ENCODE results near the gene TBC1D9B.

Gene TBC1D9B

DNA sequence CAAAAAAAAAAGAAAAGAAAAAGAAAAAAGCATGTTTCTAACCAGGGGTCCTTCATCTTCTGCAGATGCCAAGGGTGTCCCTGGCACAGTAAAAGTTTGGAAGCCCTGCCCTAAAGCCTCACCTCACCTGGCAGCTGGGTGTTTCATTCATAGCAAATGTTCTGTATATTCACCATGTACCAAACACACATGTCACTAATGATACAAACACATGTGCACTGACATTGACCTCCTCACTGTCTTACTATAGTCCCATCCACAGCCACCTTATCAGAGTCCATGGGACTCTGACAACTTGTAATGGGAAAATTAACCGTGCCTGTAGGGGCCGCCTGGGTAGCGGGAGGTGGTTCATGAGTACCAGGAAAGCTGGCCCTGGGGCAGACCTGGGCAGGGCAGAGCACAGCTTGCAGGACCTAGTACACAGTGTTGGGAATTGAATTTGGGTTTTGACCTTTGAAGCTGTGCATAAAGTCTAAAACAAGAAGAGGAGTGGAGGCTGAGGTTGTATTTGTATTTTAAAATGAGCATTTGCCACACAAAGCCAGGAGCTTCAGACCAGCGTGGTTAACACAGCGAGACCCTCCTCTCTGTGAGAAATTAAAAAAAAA, 94.6 kb downstream of the TBC1D9B start:
- H3K9me3 ChIP-seq (ENCODE audit: control insufficient read depth, insufficient read depth, low read length) = no peaks in the 10 kb centered on the region
- H3K4me3 ChIP-seq (ENCODE audit: low read depth, low read length) = no peak overlapping the region
- H3K4me1 ChIP-seq (ENCODE audit: control insufficient read depth, insufficient read depth, low read length) = peaks cover 4% of the 10 kb centered on the region
- H3K27me3 ChIP-seq (ENCODE audit: control insufficient read depth, insufficient read depth, low read length) = no peaks in the 10 kb centered on the region
- H3K9ac ChIP-seq (ENCODE audit: low read depth, low read length) = no peak overlapping the region
- H3K36me3 ChIP-seq (ENCODE audit: control insufficient read depth, insufficient read depth, low read length) = peaks cover 9% of the 10 kb centered on the region

DNA sequence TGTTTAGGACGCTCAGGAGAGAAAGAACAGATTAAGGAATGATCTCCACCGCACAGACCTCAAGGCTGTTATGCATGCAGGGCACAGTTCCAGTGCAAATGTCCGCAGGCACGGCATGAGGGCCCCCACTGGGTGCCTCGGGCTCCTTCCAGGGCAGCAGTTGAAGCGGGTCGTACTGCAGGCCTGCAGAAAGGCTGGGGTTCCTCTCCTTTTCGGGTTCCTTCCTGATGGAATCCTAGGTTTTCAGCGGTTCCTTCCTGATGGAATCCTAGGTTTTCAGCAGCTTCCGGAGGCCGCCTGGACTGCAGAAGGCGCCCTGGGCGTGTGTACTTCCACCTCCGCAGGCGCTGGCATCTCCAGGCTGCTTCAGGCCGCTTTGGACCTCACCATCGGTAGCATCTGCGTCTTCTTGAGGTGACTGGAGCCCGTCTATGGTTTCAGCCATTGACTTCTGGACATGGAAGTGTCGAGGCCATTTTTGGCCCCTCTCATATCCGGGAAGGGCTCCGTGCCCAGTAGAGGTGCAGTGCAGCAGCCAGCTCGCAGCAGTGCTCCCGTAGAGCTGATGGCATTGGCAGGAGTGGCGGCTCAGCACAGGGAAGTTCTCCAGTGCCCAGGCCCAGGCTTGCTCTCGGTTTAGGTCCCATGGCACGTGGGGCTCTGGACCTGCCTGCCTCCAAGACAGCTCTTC, 95.4 kb downstream of the TBC1D9B start:
- H3K4me3 ChIP-seq (ENCODE audit: low read depth, low read length) = no peak overlapping the region
- H3K36me3 ChIP-seq (ENCODE audit: control insufficient read depth, insufficient read depth, low read length) = peaks cover 9% of the 10 kb centered on the region
- no peak overlapping the region for H3K9ac ChIP-seq (ENCODE audit: low read depth, low read length)
- H3K4me1 ChIP-seq (ENCODE audit: control insufficient read depth, insufficient read depth, low read length) = peaks cover 4% of the 10 kb centered on the region
- no peaks in the 10 kb centered on the region for H3K9me3 ChIP-seq (ENCODE audit: control insufficient read depth, insufficient read depth, low read length)
- H3K27me3 ChIP-seq (ENCODE audit: control insufficient read depth, insufficient read depth, low read length) = no peaks in the 10 kb centered on the region
